Endothelial cell of umbilical vein (primary cell): ENCODE measurements around the gene SETD6. TPM values are rescaled to one million over a fixed set of nuclear protein-coding genes. Genes with fewer than 3 reads are reported as not detected.

ENCODE experiments used
- BruUV-seq: library from RNA; stranded (reverse); fragments of 400-500 nt; replicated peaks from 2 replicates; lab custom pipeline; 2021; lab: Mats Ljungman, UMichigan
- CTCF ChIA-PET: fragments of 300-600, 350-600 bp; sonication (Branson Sonifier 250); formaldehyde crosslinking; loops from one replicate; lab custom pipeline; 2021; ENCODE audit warnings: antibody characterized with exemption, inconsistent platforms; lab: Charles Lee
- POLR2A ChIA-PET: fragments of 300-600, 350-600 bp; sonication (Branson Sonifier 250); formaldehyde crosslinking; loops from one replicate; lab custom pipeline; 2021; ENCODE audit warnings: antibody characterized with exemption, inconsistent platforms; lab: Charles Lee
- DNase-seq: peaks from one replicate; pipeline ENCODE4 v3.0.0-alpha.2; 2011; ENCODE audit warnings: low read depth, low spot score
- FAIRE-seq: peaks from 2 replicates; lab custom pipeline; 2011; peaks lifted over from hg19 to GRCh38; lab: Jason Lieb, UNC
- H2AFZ ChIP-seq: 2 replicates; pipeline ENCODE4 v1.6.0; 2012; ENCODE audit warnings: low read depth, low read length, control low read depth, inconsistent platforms
- H3K27ac ChIP-seq: 2 replicates; pipeline ENCODE4 v1.5.1; 2011; ENCODE audit warnings: low read depth, mild to moderate bottlenecking, control low read depth, low read length, moderate library complexity; ENCODE audit not compliant: insufficient read depth
- H3K27me3 ChIP-seq, 2 experiments: 2 replicates each; pipeline versions ENCODE4 v1.6.0 to v1.6.1; 2011; ENCODE audit warnings: low read length in 2 of 2, mixed read lengths in 1 of 2; ENCODE audit not compliant: control insufficient read depth in 2 of 2, insufficient read depth in 2 of 2
- H3K36me3 ChIP-seq, 2 experiments: 2 replicates in 1 of 2; 3 replicates in 1 of 2; pipeline ENCODE4 v1.5.1; 2011; ENCODE audit warnings: low read length in 2 of 2, mild to moderate bottlenecking in 1 of 2, moderate library complexity in 1 of 2; ENCODE audit not compliant: control insufficient read depth in 2 of 2, insufficient read depth in 2 of 2; ENCODE audit errors: extremely low read depth in 1 of 2
- H3K4me1 ChIP-seq: 3 replicates; pipeline ENCODE4 v1.5.1; 2011; ENCODE audit warnings: mild to moderate bottlenecking, low read length; ENCODE audit not compliant: control insufficient read depth, insufficient read depth; ENCODE audit errors: extremely low read depth
- H3K4me2 ChIP-seq: 2 replicates; pipeline ENCODE4 v1.6.1; 2011; ENCODE audit warnings: low read length, control low read depth, mixed read lengths; ENCODE audit not compliant: insufficient read depth
- H3K4me3 ChIP-seq, 3 experiments: fragments of 200-600 bp in 1 of 3; sonication (generic), shearing (Covaris generic) in 1 of 3; replicated peaks in 1 of 3; 2 replicates each; pipeline ENCODE4 v1.5.1; 2011 to 2016; ENCODE audit warnings: control low read depth in 3 of 3, low read length in 3 of 3, mild to moderate bottlenecking in 2 of 3, inconsistent platforms in 1 of 3, low read depth in 1 of 3, moderate library complexity in 1 of 3; ENCODE audit not compliant: insufficient read depth in 1 of 3
- H3K79me2 ChIP-seq: 2 replicates; pipeline ENCODE4 v1.6.0; 2012; ENCODE audit warnings: low read length, inconsistent platforms; ENCODE audit not compliant: control insufficient read depth, insufficient read depth
- H3K9ac ChIP-seq: replicated peaks from 2 replicates; pipeline ENCODE3; 2011; ENCODE audit warnings: low read length, control low read depth; ENCODE audit not compliant: insufficient read depth; ENCODE audit errors: extremely low read depth
- H3K9me1 ChIP-seq: replicated peaks from 3 replicates; pipeline ENCODE4 v1.6.0; 2011; ENCODE audit warnings: mild to moderate bottlenecking, low read length; ENCODE audit not compliant: control insufficient read depth, insufficient read depth; ENCODE audit errors: extremely low read depth
- H3K9me3 ChIP-seq: replicated peaks from 2 replicates; pipeline ENCODE4 v1.5.1; 2012; ENCODE audit warnings: low read length, inconsistent platforms; ENCODE audit not compliant: control insufficient read depth, insufficient read depth
- H4K20me1 ChIP-seq: replicated peaks from 2 replicates; pipeline ENCODE3; 2011; ENCODE audit warnings: mild to moderate bottlenecking, low read length; ENCODE audit not compliant: control insufficient read depth, insufficient read depth; ENCODE audit errors: extremely low read depth
- EZH2 ChIP-seq: IDR thresholded peaks from 2 replicates; pipeline ENCODE4 v1.6.1; 2012; ENCODE audit warnings: borderline replicate concordance, low read depth, mild to moderate bottlenecking, moderate library complexity, low read length, inconsistent platforms; ENCODE audit not compliant: severe bottlenecking
- FOS ChIP-seq: IDR thresholded peaks from 2 replicates; pipeline ENCODE4 v1.6.1; 2011; ENCODE audit warnings: mild to moderate bottlenecking, low read length, moderate library complexity, borderline replicate concordance; ENCODE audit not compliant: insufficient read depth
- GATA2 ChIP-seq: IDR thresholded peaks from 2 replicates; pipeline ENCODE4 v1.7.0; 2011; ENCODE audit warnings: low read depth, mild to moderate bottlenecking, moderate library complexity, mixed read lengths, low read length; ENCODE audit not compliant: insufficient read length, insufficient read depth
- JUN ChIP-seq: IDR thresholded peaks from 2 replicates; pipeline ENCODE4 v1.6.1; 2011; ENCODE audit warnings: borderline replicate concordance, low read depth; ENCODE audit not compliant: insufficient read length, insufficient read depth
- MYC ChIP-seq: IDR thresholded peaks from one replicate; pipeline ENCODE4 v1.6.1; 2011; ENCODE audit warnings: mild to moderate bottlenecking, low read depth, low read length
- dilution Hi-C: fragments of 300-500 bp; cut with MboI; formaldehyde crosslinking; loops from one replicate; pipeline ENCODE4 v1.15.0; 2019; ENCODE audit warnings: low sequenced_read_pairs; ENCODE audit not compliant: extremely low pct_ligation_motif_present
- intact Hi-C: fragments of 100-400 bp; cut with micrococcal nuclease; formaldehyde crosslinking; loops from one replicate; pipeline ENCODE4 v1.10.0; 2022
- polyA plus RNA-seq, 4 experiments: library from polyadenylated mRNA; depleted of rRNA in 3 of 4; stranded (reverse) in 3 of 4; unstranded in 1 of 4; fragments of >200 nt; gene quantifications; 2 replicates each; pipeline versions ENCODE4 v1.2.1 to v1.2.3, GENCODE V29; 2011 to 2012; ENCODE audit warnings: missing spikeins in 1 of 4
- total RNA-seq: library from RNA; stranded (reverse); gene quantifications from 2 replicates; pipeline ENCODE4 v1.2.3, GENCODE V29; 2021
- TF ChIP-seq, protein P1 (sequence below), 2 donors: IDR thresholded peaks; 1 replicate in 1 of 2; 2 replicates in 1 of 2; pipeline ENCODE4 v1.5.1; 2011; ENCODE audit warnings: low read length in 2 of 2, mild to moderate bottlenecking in 2 of 2, moderate library complexity in 2 of 2, control low read depth in 1 of 2, inconsistent platforms in 1 of 2, low read depth in 1 of 2; ENCODE audit not compliant: insufficient read depth in 1 of 2; ENCODE audit errors: extremely low read depth in 1 of 2
- TF ChIP-seq, protein P2 (sequence below): IDR thresholded peaks from 2 replicates; pipeline ENCODE4 v1.6.1; 2011; ENCODE audit not compliant: insufficient read depth, insufficient read length

The SETD6 gene
- total and polyA plus RNA-seq, 2 donors (not counting 3 experiments of a cell fraction or from before 2014, with no cell fraction given), result 10.2 to 16.4 TPM

DNA sequence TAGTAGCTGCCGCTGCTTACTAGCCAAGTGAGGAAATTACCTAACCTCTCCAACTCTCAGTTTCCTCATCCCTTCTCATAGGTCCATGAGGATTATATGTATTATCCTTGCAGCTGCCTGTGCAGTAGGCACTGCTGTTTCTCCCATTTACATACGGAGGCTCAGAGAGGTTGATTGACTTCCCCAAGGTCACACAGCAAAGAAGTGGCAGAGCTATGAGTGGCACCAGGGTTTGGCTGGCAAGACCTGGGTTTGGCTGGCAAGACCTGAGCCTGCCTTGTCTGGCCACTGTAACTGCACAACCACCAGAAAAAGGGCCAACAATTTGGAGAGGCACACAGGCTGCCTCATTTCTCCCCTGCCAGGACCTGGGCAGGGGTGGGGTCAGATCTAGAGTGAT lies 17.8 kb upstream of the SETD6 start:
- no peak overlapping the region for H3K4me3 ChIP-seq
- no peak overlapping the region for H3K9ac ChIP-seq
- POLR2A ChIA-PET, result no interaction called here
- CTCF ChIA-PET, result no interaction called here
- intact Hi-C loops (loop anchor here (5.0 kb wide), 1 partner anchor 260 kb away; no protein-coding TSS in a partner anchor), dilution Hi-C loops (no loop called here)
- H3K79me2 ChIP-seq, result no peaks in the 10 kb centered on the region
- no TSS peak for BruUV-seq
- H3K9me1 ChIP-seq, result no peaks in the 10 kb centered on the region
- no peak overlapping the region for H3K27ac ChIP-seq
- no peaks in the 10 kb centered on the region for H3K4me1 ChIP-seq
- H2AFZ ChIP-seq, result no peak overlapping the region
- no peak for TF ChIP-seq FOS
- TF ChIP-seq, protein P1, sequence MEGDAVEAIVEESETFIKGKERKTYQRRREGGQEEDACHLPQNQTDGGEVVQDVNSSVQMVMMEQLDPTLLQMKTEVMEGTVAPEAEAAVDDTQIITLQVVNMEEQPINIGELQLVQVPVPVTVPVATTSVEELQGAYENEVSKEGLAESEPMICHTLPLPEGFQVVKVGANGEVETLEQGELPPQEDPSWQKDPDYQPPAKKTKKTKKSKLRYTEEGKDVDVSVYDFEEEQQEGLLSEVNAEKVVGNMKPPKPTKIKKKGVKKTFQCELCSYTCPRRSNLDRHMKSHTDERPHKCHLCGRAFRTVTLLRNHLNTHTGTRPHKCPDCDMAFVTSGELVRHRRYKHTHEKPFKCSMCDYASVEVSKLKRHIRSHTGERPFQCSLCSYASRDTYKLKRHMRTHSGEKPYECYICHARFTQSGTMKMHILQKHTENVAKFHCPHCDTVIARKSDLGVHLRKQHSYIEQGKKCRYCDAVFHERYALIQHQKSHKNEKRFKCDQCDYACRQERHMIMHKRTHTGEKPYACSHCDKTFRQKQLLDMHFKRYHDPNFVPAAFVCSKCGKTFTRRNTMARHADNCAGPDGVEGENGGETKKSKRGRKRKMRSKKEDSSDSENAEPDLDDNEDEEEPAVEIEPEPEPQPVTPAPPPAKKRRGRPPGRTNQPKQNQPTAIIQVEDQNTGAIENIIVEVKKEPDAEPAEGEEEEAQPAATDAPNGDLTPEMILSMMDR (IDR thresholded peaks at IDR 0.05; ENCODE audit: extremely low read depth in 1 of 2, insufficient read depth in 1 of 2, low read depth in 1 of 2, low read length in 2 of 2), result no peak
- TF ChIP-seq JUN, result no peak
- no peak for TF ChIP-seq MYC
- TF ChIP-seq, protein P2, sequence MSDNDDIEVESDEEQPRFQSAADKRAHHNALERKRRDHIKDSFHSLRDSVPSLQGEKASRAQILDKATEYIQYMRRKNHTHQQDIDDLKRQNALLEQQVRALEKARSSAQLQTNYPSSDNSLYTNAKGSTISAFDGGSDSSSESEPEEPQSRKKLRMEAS, result no peak
- no peak for TF ChIP-seq GATA2
- TF ChIP-seq EZH2, result no peak
- no peaks in the 10 kb centered on the region for H3K27me3 ChIP-seq
- H4K20me1 ChIP-seq, result no peaks in the 10 kb centered on the region
- DNase-seq (no peak), FAIRE-seq (no peak)
- no peak overlapping the region for H3K4me2 ChIP-seq
- no peaks in the 10 kb centered on the region for H3K9me3 ChIP-seq
- peaks cover 0 to 5% of the 10 kb centered on the region in 2 experiments for H3K36me3 ChIP-seq
